ENCODE data around the gene PPFIA2.

GRCh38 chr12:81492131-81492720, 266.9 kb downstream of the PPFIA2 start:
- TF ChIP-seq CTCF (optimal IDR thresholded peaks at IDR 0.05 in 1 of 3, IDR thresholded peaks at IDR 0.05 in 1 of 3, conservative IDR thresholded peaks at IDR 0.05 in 1 of 3; ENCODE audit: extremely low read depth in 1 of 3, insufficient read depth in 2 of 3, low read length in 3 of 3) (no peak), EZH2 (IDR thresholded peaks at IDR 0.05; ENCODE audit: low read length) (no peak)
